SK-MEL-5 (cell line): ENCODE measurements around the gene RPS3. TPM values are rescaled to one million over a fixed set of nuclear protein-coding genes. Genes with fewer than 3 reads are reported as not detected.
"Not testable (repeated sequence)": the region's sequence is repeated elsewhere in the genome, so short reads cannot be mapped to it uniquely, and the experiment has no call there.

Experiments
- DNase-seq: peaks from one replicate; pipeline ENCODE4 v3.0.0-alpha.2; 2016; ENCODE audit warnings: low read depth, low spot score
- in situ Hi-C: cut with HindIII; loops from 2 replicates; pipeline ENCODE4 v1.10.0; 2016; ENCODE audit warnings: low sequenced_read_pairs, high pct_unique_total_duplicates, low pct_unique_long_range_greater_than_20kb
- total RNA-seq: library from RNA; depleted of rRNA; stranded (reverse); fragments of >200 nt; shearing (Covaris generic); gene quantifications from 2 replicates; pipeline ENCODE4 v1.2.3, GENCODE V29; 2014

Gene RPS3
- total RNA-seq, 1 experiment from 2014 or later = 3,453 TPM

DNA sequence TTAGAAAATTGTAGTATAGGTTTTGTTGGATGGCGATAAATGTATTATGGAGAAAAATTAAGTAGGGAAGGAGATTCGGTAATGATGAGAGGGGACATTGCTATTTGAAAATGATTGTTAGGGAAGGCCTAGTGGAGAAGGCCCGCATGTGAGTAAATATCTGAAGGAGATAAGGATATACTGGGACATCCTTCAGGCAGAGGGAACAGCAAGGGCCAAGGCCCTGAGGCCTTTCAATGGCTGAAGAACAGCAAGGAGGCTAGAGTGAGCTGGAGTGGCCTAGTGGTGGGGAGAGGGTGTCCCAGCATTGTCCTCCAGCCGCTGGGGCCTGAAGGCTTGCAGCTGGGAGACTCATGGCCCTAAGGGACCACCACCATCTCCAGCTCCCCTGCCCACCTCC, 24.7 kb upstream of the RPS3 start:
- in situ Hi-C loops = no loop called here

GRCh38 chr11:75375626-75376025, 23.7 kb upstream of the RPS3 start:
- in situ Hi-C loops = no loop called here
- no peak for DNase-seq

More for the DNA sequence above, 24.7 kb upstream of the RPS3 start:
- DNase-seq = no peak

DNA sequence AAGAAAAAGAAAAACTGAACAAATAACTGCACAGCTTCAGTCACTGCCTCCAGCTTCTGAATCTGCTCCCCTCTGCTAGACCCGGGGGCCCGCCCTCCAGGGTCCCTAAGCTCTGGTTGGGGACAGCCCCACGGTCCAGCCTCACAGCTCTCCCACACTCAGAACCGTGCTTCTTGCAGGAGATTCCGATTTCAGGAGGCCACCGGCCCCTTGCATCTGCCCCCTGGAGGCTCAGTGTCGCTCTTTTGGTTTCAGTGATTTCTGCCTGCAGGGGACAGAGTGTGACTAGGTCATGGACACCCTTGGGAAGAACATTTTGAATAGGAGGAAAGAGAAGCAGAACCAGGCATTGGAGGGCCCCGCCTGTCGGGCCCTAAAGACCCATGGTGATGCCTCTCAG, 23.1 kb upstream of the RPS3 start:
- DNase-seq = no peak
- in situ Hi-C loops = no loop called here

DNA sequence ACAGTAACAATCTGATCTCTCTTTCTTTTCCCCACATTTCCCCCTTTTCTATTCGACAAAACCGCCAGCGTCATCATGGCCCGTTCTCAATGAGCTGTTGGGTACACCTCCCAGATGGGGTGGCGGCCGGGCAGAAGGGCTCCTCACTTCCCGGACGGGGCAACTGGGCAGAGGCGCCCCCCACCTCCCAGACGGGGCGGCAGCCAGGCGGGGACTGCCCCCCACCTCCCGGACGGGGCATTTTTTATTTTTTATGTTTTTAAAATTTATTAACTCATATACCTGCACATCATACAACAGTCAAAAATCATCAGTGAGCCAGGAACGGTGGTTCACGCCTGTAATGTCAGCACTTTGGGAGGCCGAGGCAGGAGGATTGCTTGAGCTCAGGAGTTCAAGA, 20.5 kb upstream of the RPS3 start:
- in situ Hi-C loops, DNase-seq: not testable (repeated sequence)

- DNase-seq = no peak
- in situ Hi-C loops = no loop called here
Observed at GRCh38 chr11:75380245-75380644, 19.1 kb upstream of the RPS3 start.

DNA sequence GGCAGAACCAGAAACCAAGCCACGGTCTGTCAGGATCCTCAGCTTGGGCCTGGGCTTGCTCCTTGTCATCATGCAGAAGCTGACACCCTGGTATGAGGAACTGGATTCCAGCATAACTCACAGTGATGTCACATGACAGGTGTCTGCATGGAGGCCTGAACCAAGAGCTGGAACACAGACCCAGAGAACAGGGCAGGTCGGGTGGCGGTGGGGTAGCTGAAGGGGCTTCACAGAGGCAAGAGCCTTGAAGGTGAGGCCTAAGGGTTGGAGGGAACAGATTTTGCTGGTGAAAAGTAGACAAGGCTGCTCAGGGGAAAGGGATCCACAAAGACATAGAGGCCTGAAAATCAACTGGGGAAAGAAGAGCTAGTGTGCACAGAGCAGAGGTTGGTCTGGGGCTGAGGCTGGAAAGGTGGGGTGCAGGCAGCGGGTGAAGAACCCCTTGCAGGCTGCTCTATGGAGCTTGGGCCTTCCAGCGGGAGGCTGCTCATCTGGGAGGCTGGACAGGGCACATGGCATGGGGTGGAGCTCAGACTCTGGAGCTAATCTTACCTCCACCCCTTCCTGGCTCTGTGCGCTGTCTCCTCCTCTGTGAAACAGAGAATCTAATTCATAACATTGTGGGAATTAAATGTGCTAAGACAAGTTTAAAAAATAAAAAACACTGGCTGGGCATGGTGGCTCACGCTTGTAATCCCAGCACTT, 18.4 kb upstream of the RPS3 start:
- in situ Hi-C loops = no loop called here
- DNase-seq = peak; percentile 17

DNA sequence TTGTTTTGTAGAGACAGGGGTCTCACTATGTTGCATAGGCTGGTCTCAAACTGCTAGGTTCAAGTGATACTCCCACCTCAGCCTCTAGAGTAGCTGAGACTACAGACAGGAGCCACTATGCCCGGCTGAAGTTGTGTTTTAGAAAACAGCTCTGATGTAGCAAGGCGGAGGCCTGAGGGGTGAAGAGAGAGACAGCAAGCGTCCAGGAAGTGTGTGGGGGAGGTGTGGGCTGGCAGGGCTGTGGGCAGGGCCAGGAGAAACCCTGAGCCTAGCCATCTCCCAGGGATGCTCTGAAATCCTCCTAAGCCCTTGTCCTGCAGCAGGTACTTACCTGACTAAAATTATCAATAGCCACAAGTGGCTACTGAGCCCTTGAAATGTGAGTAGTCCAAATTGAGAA, 16.1 kb upstream of the RPS3 start:
- DNase-seq = no peak
- in situ Hi-C loops = no loop called here

- peak; percentile 80 for DNase-seq
- in situ Hi-C loops = no loop called here
Observed at GRCh38 chr11:75384438-75385080, 14.8 kb upstream of the RPS3 start.

DNA sequence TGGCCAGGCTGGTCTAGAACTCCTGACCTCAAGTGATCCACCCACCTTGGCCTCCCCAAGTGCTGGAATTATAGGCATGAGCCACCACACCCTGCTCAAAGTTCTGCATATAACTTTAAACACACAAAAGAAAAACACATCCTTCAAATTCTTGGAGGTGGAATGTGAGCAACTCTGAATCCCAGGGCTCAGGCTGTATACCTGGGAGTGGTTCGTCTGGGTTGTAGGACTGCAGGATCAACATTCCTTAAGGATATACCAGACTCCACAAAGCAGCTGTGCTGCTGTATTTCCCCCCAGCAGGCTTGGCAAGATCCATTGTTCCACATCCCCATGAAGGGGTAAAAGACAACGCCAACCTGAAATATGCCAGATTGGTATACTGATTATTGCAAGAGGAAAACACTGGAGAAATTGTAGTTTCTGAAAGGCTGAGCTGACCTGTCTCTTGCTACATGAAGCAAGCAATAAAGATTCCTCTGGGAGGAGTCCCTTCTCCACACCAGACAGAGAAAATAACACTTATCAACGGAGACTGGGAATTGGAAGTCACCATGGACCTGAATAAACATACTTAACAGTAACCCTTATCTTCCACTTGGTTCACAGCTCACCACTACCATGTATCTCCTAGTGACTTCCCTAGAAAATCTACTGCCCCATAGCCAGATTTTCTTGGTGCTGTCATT, 12.2 kb upstream of the RPS3 start:
- in situ Hi-C loops = no loop called here
- no peak for DNase-seq

GRCh38 chr11:75387736-75388294, 11.5 kb upstream of the RPS3 start:
- no peak for DNase-seq
- in situ Hi-C loops = no loop called here

DNA sequence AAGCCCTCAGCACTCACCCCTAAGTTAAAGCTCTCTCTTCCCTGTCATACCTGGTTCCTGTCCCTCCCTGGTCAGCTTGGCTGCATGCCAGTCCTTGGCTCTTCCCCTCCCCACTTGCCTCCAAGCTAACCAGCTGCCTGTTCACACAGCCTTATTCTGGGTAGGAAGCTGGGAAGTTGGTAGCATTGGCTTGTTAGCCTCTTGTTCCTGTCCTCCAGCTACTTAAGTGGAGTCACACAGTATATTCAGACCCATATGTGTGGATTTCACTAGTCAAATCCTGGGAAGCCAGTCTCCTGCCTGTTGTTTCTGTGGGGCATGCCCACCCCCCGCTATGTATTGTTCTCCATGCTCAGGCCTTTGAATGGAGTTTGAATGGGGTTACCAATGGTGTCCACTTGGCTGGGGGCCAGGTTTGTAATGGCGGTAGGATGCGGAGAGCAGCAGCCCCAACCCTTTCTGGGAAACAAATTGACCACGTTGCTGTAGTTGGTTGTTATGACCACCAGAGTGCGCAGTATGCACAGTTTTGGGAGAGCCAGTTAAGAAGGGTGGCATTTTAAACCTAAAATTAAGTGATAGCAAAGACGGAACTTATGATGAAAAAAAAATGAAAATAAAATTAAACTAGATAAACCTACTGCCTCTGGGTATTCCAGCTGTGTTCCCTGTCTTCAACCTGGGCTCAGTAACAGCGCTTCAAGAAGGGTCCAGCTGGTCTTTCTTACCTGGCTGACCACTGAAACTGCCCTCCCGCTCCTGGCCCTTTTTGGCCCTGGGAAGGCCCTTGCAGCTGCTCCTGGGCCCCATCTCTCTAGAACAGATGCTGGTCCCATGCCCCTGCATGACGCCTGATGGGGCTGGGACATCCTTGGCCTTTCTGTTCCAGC, 10.7 kb upstream of the RPS3 start:
- in situ Hi-C loops = no loop called here
- peak; percentile 95 for DNase-seq

- in situ Hi-C loops = no loop called here
- peak; percentile 92 for DNase-seq
Observed at GRCh38 chr11:75389276-75389605, 10.1 kb upstream of the RPS3 start.

GRCh38 chr11:75389925-75390324, 9.4 kb upstream of the RPS3 start:
- DNase-seq = no peak
- in situ Hi-C loops = no loop called here

GRCh38 chr11:75394085-75394840, 5.1 kb upstream of the RPS3 start:
- DNase-seq = no peak
- in situ Hi-C loops = no loop called here

DNA sequence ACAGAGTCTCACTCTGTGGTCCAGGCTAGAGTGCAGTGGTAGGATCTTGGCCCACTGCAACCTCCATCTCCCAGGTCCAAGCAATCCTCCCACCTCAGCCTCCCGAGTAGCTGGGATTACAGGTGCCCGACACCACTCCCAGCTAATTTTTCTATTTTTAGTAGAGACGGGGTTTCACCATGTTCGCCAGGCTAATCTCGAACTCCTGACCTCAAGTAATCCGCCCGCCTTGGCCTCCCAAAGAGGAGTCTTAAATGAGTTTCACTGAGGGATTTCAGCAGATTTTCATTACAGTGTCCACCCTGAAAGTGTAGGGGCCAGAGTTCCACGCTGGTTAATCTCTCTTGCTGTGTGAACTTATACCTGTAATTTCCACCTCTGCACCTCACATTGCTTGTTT, 412 bp upstream of the RPS3 start:
- in situ Hi-C loops = no loop called here

DNA sequence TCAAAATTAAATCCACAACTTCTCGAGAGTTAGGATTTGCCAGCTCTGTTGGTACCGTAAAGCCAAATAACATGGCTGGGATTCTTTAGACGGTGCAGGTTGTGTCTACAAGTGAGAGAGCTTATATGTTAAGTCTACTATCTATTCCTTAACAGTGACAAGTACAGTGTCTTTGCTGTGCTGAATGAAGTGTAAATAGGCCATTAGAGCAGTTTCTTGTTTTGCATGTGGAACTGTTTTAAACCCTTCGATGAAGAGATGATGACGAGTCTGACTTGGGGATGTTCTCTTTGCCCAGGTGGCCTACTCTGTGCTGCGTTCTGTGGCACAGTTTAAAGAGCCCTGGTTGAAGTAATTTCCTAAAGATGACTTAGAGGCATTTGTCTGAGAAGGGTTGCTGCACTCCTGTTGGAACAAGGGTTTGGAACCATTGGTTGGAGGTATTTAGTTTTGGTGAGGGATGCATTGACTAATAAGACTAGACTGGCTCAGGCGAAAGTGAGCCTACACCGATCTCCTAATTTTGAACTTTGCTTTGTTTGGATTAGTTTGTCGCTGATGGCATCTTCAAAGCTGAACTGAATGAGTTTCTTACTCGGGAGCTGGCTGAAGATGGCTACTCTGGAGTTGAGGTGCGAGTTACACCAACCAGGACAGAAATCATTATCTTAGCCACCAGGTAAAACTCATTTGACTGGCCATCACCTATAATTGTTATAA, 988 bp downstream of the RPS3 start:
- in situ Hi-C loops = no loop called here
- DNase-seq = peak; percentile 41

More for the DNA sequence above, 412 bp upstream of the RPS3 start:
- DNase-seq = no peak
